Muscle of back (tissue), 13 donors: Measurements from ENCODE around the gene LILRB3. TPM values are rescaled to one million over a fixed set of nuclear protein-coding genes. Genes with fewer than 3 reads are reported as not detected.
"Not testable (repeated sequence)": the region's sequence is repeated elsewhere in the genome, so short reads cannot be mapped to it uniquely, and the experiment has no call there.

Experiments used
- DNase-seq, 3 donors: peaks; one replicate each; pipeline versions ENCODE4 v3.0.0 to v3.0.0-alpha.2; 2013
- long read RNA-seq, 9 donors: transcript quantifications; one replicate each; lab custom pipeline, GENCODE V29; 2026
- polyA plus RNA-seq, 10 donors: library from polyadenylated mRNA; unstranded; fragments of 120-200 nt; gene quantifications; one replicate each; pipeline ENCODE4 v1.2.1, GENCODE V29; 2013; ENCODE audit not compliant: insufficient read length in 10 of 10

Gene LILRB3
- 1 to 10 TPM in 9 of 10 donors, under 1 TPM in 1; 0.79 to 3.8 (median 2.3) TPM for polyA plus RNA-seq
- long read RNA-seq, donor 1: 0 reads
- long read RNA-seq, donor 2: 0 reads
- long read RNA-seq, donor 3: 0 reads
- long read RNA-seq, donor 4: 0 reads
- long read RNA-seq, donor 5: 0 reads
- long read RNA-seq, donor 6: 0 reads
- long read RNA-seq, donor 7: 0 reads
- long read RNA-seq, donor 8: 0 reads
- long read RNA-seq, donor 9: 0 reads

DNA sequence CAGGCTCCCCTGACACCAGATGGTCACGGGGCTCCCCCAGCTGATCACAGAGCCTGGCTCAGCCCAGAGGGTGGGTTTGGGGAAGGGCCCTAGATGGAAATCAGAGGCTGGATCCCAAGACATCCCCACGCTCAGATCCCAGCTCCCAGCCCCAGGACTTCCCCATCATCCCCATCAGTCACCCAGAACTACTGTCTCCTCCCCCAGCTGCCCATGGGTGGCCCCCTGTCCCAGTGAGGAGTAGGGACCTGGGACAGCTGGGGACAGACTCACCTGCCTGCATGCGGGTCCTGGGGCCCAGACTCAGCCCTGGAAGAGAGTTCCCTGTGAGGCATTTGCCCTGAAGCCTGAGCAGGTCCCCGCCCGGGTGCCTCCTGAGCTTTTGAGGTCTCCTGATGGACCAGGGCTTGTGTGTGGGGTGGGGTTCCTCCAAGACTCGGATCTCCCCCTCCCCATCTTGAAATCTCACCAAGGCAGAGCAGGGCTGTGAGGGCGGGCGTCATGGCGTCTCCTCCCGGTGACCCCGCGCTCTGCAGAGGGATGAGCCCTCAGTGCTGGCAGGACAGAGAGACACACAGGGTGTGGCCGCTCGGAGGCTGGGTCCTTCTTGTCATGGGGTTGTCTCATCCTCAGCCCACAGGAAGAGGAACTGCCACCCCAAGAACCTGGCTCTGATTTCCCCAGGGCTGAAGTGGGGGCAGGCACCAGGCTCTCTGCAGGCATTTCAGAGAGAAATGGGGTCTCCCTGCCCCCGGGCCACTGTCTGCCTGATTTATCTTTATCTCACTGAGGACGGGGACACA, at the start of gene LILRB3:
Gene LILRB3, minus strand, starts transcription at position 534 of the 803 bp plus-strand sequence. Its CDS starts 31 bp downstream, at position 503.
- not testable (repeated sequence) for DNase-seq

DNA sequence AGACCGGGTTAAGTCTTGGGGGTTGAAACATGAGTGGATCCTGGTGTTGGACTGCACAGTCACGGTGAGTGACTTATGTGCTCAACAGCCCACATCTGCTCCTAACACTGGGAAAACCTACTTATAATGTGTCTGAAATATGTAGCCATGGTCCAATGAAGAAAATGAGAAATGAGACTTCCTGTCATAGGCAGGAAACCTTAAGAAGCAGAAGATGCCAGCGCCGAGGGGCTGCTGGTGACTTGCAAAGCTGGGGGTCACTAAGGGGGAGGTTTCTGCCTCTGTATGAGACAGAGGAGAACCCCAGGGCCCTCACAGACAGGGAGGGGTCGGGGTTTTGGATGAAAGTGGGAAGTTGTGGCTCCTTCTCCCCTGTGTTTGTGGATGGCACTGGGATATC, 49.4 kb upstream of the LILRB3 start:
- not testable (repeated sequence) for DNase-seq

DNA sequence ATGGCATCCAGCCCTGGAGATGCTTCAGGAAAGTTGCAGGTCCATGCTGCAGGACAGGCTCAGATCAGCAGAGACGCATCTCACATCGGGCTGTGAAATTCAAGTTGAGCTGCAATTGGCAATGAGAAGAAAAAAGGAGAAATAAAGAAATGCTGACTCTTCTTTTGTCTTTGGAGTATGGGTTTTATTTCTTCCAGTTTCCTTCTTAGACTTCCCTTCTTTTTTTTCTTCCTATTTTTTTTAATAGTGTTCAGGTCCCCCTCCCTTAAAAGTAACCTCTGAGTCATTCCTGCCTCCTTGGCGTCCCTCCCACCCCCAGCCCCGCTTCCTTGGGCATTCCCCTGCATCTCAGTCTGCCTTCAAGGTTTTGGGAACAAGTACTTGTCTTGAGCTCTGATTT, 48.8 kb upstream of the LILRB3 start:
- not testable (repeated sequence) for DNase-seq

DNA sequence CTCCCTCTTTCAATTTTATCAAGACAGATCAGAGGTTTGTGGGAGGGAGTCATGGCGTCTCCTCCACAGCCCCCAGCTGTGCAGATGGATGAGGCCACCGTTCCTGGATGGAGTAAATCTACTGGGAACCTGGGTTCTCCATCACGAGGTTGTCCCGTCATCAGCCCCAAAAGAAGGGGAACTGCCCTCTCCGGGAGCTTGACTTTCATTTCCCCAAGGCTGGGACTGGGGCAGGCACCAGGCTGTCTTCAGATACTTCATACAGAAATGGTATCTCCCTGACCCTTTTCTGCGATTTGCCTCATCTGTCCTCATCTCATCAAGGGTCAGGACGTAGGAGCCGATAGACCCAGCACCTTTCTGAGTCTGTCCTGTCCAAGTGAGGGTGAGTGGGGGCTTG, 48.3 kb upstream of the LILRB3 start:
- peak in 1 of 3 donors; percentile 9 for DNase-seq

DNA sequence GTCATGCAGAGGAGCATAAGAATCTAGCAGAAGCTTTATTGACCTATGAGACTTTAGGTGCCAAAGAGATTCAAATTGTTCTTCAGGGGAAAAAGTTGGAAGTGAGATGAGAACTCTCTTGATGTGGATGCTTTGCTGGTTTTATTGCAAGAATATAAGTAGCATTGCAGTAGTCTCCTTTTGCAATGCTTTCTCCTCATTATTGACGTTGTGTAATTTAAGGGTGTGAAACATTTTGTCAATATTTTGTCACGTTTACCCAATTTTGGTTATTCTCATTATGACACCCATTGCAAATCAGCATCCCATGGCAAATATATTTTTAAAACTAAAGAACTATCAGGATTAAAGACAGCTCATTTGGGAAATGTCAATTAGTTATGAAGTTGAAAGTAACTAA, 46.1 kb upstream of the LILRB3 start:
- DNase-seq: no peak

DNA sequence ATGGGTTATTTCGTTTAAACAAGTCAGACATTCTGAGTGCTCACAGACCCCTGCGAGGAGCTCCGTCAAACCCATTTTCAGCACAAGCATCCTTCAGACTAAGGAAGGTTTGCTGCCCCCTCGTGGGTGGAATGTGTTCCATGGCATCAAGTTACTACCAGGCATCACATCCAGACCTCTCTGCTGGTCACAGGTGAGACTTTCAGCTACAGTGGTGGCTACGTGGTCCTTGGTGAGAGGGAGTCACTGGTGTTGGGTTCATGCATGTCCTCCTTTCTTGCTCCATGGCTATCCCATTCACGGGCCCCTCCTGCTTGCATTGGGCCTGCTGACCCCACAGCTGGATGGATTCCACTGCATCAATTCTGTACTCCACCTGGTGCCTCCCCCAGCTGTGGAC, 43.3 kb upstream of the LILRB3 start:
- DNase-seq: peak; percentile 27 to 69 (median 54)

DNA sequence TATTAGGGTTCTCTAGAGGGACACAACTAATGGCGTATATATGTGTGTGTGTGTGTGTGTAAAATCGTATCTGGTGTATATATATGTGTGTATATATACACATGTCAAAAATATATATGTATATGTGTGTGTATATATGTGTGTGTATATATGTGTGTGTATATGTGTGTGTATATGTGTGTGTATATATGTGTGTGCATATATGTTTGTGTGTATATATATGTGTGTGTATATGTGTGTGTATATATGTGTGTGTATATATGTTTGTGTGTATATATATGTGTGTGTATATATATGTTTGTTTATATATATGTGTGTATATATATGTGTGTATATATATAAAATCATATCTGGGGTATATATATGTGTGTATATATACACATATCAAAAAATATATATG, 39.7 kb upstream of the LILRB3 start:
- no peak for DNase-seq

DNA sequence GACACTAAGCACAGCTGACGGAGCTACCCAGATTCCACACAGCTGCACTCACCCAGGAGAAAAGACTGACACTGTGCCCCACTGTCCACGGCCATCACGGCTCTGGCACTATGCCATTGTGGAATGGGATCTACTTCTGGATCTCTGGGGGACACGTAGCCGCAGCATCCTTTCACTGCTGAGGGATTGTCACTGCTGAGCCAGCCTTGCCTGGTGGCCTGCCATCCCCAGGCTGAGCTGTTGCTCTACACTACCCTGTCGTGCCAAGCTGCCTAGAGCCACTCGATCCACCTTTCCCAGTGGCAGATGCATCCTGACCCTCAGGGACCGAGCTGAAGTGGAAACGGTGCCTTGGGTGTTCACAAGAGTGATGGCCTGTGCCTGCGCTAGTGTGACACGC, 39.3 kb upstream of the LILRB3 start:
- no peak for DNase-seq

DNA sequence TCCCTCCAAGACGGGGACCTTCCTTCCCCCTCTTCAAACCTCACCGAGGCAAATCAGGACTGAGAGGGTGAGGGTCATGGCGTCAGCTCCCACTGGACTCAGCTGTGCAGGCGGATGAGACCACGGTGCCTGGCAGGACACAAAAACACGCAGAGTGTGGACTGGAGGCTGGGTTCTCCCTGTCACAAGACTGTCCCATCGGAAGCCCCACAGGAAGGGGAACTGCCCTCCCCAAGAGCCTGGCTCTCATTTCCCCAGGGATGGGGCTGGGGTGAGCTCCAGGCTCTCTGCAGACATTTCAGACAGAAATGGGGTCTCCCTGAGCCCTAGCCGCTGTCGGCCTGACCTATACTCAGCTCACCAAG, 34.3 kb upstream of the LILRB3 start, which contains the start of gene LILRB5:
Gene LILRB5, minus strand, starts transcription at position 158 of the 365 bp plus-strand sequence. Its CDS starts 80 bp downstream, at position 78.
- no peak for DNase-seq

DNA sequence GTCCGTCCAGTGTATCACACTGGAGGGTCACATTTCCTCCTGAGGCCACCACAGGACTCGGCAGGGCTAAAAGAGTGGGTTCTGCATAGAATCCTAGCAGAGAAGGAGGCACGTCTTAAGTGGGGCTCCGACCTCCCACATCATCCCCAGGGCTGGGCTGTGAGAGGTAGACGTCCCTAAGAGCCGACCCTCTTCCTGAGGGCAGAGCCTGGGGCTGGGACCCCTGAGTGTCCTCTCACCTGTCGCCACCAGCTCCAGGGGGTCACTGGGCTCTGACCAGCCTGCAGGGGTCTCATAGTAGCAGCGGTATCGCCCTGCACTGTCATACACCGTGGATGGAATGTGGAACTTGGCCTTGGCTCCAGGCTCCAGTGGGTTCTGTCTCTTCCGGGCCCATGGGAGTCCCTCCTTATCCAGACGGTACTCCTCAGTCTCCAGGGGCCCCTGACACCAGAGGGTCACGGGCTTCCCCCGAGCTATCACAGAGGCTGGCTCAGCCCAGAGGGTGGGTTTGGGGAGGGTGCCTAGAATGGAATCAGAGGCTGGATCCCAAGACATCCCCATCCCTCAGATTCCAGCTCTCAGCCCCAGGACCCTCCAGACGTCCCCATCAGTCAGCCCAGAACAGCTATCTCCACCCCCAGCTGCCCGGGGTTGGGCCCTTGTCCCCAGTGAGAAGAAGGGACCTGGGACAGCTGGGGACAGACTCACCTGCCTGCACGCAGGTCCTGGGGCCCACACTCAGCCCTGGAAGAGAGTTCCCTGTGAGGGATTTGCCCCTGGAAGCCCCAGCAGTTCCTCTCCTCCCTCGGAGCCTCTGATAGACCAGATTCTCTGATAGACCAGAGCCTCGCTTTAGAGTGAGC, 33.7 kb upstream of the LILRB3 start:
- DNase-seq: no peak

DNA sequence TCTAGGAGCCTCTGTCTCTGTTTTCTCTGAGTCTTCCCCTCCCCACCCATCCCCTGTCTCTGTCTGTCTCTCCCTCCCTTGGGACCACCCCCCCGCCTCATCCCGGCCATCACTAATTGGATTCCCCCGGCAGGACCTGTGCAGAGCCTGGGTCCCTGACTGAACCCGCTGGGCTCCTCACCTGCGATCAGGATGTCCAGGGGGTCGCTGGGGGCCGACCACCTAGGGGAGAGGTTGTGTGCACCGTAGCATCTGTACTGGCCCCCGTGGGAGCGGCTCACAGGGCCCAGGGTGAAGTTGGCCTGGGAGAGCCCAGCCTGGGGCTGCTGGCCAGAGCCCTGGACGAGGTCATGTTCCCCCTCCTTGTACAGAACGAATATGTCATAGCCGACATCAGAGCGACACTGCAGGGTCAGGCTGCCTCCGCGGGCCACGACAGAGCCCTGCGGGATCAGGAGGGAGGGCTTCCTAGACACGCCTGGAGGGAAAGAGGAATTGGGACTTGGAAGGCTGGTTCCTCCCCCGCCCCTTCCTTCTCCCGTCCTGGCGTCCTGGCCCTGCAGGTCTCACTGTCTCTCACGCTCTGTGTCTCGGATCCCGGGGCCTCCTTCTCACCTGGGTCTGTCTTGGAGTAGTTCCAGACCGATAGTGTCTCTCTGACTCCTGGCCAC, 32.4 kb upstream of the LILRB3 start:
- DNase-seq: no peak

DNA sequence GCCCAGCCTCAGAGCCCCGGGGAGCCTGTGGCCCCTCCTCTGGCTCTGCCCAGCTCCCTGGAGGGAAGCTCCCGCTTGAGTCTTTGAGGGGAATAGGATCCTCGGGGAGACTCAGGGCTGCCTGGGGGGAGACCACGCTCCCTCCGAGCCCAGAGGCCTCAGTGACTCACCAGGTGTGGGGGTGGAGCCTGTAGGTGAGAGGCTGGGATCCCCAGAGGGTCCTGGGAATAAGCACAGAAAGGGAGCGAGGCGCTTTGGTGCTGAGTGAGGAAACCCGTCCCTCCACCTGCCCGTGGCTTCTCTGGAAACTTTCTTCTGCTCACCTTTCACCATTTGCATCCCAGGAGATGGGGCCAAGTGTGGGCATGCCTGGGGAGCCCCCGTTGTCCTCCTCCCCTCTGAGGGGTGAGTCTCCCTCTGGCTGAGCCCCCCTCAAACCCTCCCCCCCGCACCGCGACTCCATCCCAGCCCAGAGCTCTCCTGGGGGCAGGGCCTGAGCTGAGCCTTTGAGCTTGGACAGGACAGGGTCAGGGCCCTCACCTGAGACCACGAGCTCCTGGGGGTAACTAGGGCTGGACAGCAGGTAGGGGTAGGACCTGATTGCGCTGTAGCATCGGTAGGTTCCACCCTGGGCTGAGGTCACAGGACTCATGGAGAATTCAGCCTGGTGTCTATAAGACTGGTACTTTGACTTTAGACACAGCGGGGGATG, 31.5 kb upstream of the LILRB3 start:
- DNase-seq: no peak

DNA sequence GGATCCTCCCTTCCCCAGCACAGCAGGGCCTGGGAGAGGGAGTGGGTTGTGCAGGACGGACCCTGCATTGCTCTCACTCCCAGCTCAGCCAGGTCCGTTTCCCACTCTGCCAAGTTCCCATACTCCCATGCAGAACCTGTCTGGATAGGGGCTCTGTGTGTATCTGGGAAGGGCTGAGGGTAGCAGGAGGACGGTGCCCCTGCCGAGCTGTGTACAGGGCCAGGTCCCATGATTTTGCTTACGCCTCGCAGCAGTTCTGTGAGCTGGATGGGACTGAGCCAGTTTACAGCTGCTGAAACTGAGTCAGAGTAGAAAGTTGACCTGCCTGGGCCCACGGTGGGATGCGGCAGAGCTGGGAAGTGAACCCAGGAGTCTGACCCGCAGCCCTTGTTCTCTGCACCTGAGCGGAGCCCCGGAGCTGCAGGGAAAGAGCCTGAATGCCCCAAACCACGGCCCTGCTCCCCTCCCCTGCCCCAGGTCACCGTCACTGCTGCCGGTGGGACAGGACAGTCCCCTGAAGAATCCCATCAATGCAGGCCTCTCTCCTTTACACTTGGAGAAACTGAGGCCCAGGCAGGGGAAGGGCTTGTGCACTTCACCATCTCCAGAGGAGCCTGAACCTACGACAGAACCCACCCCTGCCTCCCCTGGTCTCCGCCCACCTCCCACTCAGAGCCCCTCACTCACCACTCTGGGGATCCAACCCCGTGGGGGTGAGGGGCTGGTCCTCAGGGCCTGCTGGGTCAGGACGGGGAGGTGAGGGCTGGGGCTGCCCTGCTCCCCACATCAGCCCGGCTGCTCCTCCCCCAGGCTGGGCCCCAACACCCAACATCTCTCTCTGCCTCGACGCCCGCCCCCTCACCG, 30.8 kb upstream of the LILRB3 start:
- no peak for DNase-seq

DNA sequence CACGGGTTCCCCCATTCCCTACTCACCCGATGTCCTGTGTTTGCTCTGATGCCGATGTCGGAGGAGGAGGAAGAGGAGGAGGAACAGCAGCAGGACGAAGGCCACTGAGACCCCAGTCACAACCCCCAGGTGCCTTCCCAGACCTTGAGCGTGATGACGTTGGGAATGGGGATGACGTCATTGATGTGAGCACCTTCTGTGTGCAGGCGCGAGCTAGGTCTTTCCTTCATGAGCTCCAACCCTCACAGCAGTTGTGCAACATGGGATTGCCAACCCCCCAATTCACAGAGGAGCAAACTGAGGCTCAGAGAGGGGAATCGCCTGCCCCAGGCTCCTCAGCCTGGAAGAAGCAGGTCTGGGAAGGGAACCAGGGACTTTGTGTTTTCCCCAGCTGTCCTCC, 30.0 kb upstream of the LILRB3 start:
- DNase-seq: no peak

DNA sequence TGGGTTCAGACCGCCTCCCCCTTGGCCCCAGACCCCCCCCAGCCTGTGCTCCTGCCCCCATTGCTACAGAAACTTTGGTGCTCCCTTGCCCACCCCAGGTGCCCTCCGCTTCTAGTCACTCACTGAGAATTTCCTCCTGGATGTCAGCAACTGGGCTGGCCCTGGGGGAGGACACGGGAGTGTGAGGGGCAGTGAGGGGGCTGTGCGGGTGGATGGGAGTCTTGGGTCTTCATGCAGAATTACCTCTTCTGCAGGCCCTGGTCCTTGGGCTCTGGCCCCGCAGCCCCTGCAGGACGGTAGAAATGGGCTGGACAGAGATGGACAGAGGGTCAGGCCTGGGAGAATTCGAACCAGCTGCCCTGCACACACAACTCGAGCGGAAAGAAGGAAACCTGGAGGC, 29.4 kb upstream of the LILRB3 start:
- DNase-seq: no peak

DNA sequence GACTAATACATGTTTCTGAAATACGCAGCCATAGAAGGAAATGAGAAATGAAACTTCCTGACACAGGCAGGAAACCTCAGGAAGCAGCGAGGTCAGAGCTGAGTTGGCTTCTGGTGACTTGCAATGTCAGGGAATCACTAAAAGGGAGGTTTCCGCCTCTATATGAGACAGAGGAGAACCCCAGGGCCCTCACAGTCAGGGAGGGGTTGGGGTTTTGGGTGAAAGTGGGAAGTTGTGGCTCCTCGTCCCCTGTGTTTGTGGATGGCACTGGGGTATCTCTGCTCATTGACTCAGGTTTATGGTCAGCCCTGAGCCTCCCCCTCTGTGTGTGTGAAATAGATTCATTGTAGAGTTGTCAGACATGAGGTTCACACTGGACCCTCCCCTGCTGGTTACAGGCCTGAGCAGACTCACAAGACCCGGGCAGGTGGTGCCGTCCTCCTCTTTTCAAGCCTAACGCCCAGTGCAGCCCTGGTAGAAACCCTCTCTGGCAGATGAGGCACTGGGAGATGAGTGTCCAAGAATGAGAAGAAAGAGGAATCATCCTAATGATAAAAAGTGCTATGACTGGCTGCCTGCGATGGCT, 25.3 kb upstream of the LILRB3 start:
- DNase-seq: peak; percentile 13 to 52 (median 34)

DNA sequence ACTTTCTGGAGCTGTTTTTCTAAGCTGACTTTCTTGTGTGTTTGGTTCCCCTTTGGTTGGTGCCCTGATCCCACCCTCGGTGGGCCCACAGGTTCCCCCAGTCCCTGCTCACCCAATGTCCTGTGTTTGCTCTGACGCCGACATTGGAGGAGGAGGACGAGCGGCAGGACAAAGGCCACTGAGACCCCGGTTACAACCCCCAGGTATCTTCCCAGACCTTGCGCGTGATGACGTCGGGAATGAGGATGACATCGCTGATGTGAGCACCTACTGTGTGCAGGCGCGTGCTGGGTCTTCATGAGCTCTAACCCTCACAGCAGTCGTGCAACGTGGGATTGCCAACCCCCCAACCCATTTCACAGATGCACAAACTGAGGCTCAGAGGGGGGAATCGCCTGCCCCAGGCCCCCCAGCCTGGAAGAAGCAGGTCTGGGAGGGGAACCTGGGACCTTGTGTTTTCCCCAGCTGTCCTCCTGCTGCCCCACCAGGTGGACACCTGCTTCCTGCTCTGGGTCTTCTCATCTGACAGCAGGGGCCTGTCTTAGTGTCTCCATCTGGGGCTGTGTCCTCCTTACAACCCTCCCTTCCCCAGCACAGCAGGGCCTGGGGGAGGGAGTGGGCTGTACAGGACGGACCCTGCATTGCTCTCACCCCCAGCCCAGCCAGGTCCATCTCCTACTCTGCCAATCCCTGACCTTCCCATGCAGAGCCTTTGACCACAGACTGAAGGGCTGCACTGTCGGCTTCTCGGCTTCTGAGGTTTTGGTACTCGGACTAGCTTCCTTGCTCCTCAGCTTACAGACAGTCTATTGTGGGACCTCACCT, 24.5 kb upstream of the LILRB3 start:
- DNase-seq: no peak

DNA sequence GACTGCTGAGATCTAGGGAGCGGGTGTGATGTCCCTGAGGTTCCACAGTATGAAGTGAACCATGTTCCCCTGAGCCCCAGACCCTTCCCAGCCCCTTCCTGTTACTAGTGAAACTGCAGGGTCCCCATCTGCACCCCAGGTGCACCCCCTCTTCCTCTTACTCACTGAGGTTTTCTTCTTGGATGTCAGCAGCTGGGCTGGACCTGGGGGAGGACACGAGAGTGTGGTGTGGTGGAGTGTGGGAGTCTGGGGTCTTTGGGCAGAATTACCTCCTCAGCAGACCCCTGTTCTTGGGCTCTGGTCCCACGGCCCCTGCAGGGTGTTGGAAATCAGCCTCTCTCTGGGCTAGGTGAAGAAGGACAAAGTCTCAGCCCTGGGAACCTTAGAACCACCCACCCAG, 23.1 kb upstream of the LILRB3 start:
- no peak for DNase-seq

DNA sequence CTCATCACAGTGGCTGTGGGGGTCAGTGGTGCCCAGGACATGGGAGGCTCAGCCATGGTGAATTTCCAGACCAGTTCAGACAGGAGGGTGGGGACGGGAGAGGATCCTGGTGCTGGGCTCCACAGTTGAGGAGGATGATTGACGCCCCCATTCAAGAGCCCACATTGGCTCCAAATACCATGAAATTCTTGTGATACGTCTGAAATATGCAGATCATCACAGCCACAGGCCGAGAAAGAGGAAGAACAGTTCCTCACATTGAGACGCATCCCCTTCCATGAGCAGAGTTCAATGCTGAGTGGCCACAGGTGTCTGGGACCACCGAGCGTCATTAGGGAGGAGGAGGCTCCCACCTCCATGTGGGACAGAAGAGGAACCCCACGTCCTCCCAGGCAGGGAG, 21.0 kb upstream of the LILRB3 start:
- DNase-seq: not testable (repeated sequence)
